ENCODE measurements around the gene NBPF4.
"Not testable (repeated sequence)": the region's sequence is repeated elsewhere in the genome, so short reads cannot be mapped to it uniquely, and the experiment has no call there.

GRCh38 chr1:108203582-108203981, 40.3 kb downstream of the NBPF4 start:
- TF ChIP-seq USF2, KDM5A (IDR thresholded peaks at IDR 0.05): not testable (repeated sequence)
